GM19351 (cell line): Measurements from ENCODE around the gene C2CD2.

ENCODE experiments used
- ATAC-seq: cut with Tn5 transposase; IDR thresholded peaks from one replicate; pipeline ENCODE4 v1.9.1; 2021; ENCODE audit warnings: mild to moderate bottlenecking, moderate library complexity; ENCODE audit not compliant: unreplicated experiment

The C2CD2 gene

GRCh38 chr21:41916888-41917433, 36.9 kb downstream of the C2CD2 start:
- ATAC-seq, result no peak

GRCh38 chr21:41914965-41915364, 38.9 kb downstream of the C2CD2 start:
- ATAC-seq, result no peak

DNA sequence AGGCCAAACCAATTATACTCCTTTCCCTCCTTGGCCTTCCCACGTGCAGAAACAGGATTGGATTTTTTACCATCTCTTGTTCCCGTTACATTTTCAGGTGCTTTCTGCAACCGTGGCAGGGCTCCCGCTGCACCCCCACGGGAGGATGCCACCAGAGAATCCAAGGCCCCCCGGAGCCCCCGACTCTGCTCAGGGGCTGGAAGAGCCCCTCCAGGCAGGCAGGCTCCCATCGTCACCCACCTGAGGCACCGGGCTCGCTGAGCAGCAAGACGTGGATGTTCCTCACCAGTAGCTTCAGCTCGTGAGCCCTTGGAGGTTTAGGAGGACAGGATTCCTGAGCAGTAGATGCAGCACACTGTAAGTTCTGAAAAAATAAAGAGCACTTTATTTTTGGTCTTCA, 39.5 kb downstream of the C2CD2 start:
- ATAC-seq, result no peak

DNA sequence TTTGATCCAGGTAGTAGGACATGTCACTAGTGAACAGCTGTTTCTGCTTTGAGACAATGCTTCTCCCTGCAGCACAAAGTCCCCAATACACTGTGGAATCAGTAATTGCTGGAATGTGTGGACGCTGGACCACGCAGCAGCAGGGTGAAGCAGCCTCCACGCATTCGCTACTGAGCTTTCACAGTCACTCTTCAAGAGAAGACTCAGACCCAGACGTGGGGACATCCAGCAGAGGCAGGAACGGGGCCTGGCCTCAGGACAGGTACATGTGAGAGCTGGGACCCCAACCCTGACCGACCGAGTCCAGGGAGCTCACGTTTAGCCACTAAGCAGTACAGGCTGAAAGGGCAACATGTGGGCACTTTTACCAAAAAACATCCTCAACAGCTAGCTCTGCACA, 40.6 kb downstream of the C2CD2 start:
- no peak for ATAC-seq

- ATAC-seq, result no peak
These were observed 45.0 kb downstream of the C2CD2 start for GRCh38 chr21:41908829-41909228.

DNA sequence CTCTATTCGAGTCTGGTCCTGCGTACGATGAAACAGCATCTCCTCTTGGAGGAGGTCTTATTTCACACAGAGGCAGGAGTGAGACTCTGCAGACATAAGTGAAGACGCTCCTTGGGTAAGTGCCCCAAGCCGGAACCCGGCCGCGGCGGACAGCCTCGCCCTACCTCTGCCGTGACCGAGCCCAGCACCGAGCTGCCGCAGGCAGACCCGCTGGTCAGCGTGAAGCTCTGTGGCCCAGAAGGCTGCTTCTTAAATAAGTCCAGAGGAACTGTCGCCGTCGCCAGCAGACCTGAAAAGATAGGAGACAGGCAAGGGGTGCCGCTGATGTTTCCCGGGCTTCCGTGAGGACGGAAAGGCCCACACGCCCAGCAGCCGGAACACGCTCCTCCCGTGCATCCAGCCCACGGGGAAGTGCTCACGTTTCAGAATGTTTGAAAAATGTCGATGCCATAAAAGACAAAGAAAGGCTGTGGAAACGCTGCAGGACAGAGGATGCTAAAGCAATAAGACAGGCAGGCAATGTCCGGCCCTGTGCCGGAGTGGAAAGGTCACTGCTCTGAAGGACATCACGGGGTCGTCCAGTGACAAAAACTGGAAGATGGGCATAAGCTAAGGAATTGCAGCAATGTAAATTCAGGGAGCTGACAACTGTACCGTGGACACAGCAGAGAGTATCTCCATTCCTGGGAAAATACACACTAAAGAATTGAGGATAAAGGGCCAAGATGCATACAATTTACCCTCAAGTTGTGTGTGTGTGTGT, 46.1 kb downstream of the C2CD2 start:
- no peak for ATAC-seq

GRCh38 chr21:41906770-41907169, 47.0 kb downstream of the C2CD2 start:
- ATAC-seq, result no peak

GRCh38 chr21:41903559-41904351, 50.1 kb downstream of the C2CD2 start:
- no peak for ATAC-seq

GRCh38 chr21:41902946-41903345, 50.9 kb downstream of the C2CD2 start:
- no peak for ATAC-seq

GRCh38 chr21:41901782-41902181, 52.0 kb downstream of the C2CD2 start:
- no peak for ATAC-seq

DNA sequence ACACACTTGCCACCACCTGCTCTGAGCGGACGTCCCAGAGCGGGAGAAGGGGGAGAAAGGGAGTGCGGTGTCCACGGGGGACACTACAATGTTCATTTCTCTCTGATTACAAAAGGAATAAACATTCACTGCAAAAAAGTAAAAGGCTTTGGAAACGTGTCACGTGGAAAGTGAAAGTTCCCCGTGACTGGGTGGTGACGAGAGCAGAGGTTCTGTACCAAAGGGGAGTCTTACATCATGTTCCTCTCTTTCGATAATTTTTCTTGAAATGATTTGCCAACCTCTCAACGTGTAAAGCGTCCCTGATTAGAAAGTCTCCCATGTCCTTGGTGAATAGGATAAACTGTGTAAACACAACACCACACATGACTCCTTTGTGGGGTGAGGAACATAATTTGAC, 52.7 kb downstream of the C2CD2 start:
- ATAC-seq, result no peak

DNA sequence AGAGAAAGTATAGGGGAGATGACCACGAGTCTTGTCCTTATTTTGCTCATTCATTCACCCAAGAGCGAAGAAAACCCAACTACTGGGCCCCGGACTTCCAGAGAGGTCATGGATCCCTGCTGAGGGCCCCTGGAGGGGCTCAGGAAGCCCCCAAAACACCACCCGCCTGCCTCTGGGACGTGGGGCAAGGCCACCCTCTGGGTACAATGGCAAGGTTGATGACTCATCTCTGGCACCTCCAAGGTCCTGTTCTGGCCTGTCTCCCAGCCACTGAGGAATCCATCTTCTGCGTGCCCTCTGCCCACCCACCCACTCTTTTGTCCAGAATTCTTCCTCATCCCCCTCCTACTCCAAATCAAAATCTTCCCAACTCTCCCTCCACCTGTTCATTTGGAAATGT, 53.4 kb downstream of the C2CD2 start:
- ATAC-seq, result no peak

- no peak for ATAC-seq
These were observed 54.2 kb downstream of the C2CD2 start for GRCh38 chr21:41899426-41900202.

DNA sequence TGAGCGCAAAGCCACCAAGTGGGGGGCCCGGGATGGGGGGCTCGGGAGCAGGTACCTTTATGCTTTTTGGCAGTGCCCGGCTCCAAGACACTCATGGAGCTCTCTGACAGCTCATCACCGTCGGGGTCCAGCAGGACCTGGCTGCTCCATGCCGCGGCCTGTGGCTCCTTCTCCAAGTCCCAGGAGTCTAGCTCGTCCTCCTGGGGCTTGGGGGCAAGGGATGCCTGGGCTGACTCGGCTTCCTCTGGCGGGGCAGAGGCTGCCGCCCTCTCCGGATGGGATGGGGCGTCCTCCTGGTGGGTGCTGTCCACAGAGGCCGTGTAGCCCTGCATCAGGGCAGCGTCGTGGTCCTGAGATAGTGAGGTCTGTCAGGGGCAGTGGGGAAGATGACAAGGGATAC, 54.8 kb downstream of the C2CD2 start:
- no peak for ATAC-seq

DNA sequence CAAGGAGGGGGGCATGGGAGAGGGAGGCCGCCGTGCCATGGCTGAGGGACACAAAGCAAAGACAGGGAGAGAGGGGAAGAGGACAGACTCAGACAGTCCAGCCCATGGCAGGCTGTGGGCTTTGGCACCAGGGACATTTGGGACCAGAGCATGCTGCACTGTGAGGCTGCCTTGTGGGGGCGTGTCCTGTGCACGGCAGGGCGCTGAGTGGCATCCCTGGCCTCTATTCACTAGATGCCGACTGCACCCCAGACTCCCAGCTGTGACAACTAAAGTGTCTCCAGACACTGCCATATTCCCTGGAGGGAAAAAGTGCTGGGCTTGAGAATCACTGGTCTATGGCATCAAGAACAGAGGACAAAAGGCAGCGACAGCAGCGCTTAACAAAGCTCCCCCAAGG, 56.1 kb downstream of the C2CD2 start:
- ATAC-seq, result no peak

- ATAC-seq, result no peak
These were observed 56.7 kb downstream of the C2CD2 start for GRCh38 chr21:41897047-41897669.

GRCh38 chr21:41895643-41896493, 58.0 kb downstream of the C2CD2 start:
- ATAC-seq, result no peak

DNA sequence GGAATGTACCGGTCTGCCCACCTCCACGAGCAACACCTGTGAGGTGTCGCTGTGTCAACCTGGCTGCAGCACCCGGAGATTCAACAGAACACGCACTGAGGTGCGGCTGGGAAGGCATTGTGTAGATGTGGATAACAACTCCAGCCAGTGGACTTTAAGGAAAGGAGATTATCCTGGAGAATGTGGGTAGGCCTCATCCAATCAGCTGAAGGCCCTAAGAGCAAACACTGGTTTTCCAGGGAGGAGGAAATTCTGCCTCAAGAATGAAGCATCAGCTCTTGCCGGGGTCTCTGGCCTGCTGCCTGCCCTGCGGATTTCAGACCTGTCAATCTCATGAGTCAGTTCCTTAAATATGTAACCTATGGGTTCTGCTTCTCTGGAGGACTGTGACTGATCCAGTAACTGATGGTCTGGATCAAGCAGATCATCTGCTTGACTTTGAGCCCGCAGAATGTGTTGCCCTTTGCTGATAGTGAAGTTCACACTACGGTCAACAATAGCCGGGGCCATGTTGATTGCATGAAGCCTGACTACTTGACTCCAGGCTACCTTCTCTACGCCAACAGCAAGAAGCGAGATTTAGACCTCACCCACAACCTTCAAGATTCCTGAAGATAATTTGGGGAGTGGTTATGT, 58.8 kb downstream of the C2CD2 start:
- ATAC-seq, result no peak

DNA sequence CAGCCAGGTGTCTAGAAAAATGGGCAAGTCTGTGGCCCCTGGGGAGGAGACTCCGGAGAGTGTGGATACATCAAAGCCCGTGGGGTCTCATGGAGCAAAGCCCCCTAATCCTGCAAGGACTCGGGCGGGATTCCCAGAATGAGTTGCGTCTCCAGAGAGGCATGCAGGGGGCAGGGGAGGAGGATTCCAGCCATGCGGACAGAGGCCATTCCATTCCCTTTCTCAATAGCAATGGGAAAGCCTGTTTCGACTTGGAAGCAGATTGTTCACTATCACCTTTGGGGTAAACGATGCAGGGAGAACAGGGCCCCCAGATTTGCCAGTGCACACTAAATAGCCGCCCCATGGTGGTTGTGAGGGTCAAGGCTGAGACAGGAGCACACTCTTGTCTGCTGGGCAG, 59.3 kb downstream of the C2CD2 start:
- ATAC-seq, result no peak
